Progenitor cell of endocrine pancreas (in vitro differentiated cells): ENCODE measurements around the gene RAI1. TPM values are rescaled to one million over a fixed set of nuclear protein-coding genes. Genes with fewer than 3 reads are reported as not detected.
"Not testable (repeated sequence)": the region's sequence is repeated elsewhere in the genome, so short reads cannot be mapped to it uniquely, and the experiment has no call there.

Source experiments
- DNase-seq: peaks from one replicate; pipeline ENCODE4 v3.0.0; 2021; ENCODE audit warnings: low spot score; ENCODE audit not compliant: unreplicated experiment
- H3K27ac Mint-ChIP-seq: 2 replicates; pipeline ENCODE4 v1.8.0; 2021; ENCODE audit warnings: mild to moderate bottlenecking, moderate library complexity, mixed read lengths
- H3K27me3 Mint-ChIP-seq: 2 replicates; pipeline ENCODE4 v1.8.0; 2021; ENCODE audit warnings: mixed read lengths
- H3K36me3 Mint-ChIP-seq: 2 replicates; pipeline ENCODE4 v1.8.0; 2022; ENCODE audit warnings: mixed read lengths; ENCODE audit not compliant: insufficient read depth
- H3K4me1 Mint-ChIP-seq: 2 replicates; pipeline ENCODE4 v1.8.0; 2021; ENCODE audit warnings: low read depth, mixed read lengths
- H3K4me3 Mint-ChIP-seq: 2 replicates; pipeline ENCODE4 v1.8.0; 2021; ENCODE audit warnings: low read depth, mild to moderate bottlenecking, moderate library complexity, mixed read lengths
- H3K9me3 Mint-ChIP-seq: 2 replicates; pipeline ENCODE4 v1.8.0; 2021; ENCODE audit warnings: low read depth, mixed read lengths
- total RNA-seq: library from RNA; stranded (reverse); gene quantifications from 2 replicates; pipeline ENCODE4 v1.2.1, GENCODE V29; 2021
- TF ChIP-seq, protein P1 (sequence below): fragments of 200-600 bp; sonication (generic); IDR thresholded peaks from one replicate; pipeline ENCODE4 v1.5.0; 2021; ENCODE audit warnings: antibody characterized with exemption, mild to moderate bottlenecking; ENCODE audit not compliant: unreplicated experiment

Gene RAI1
- total RNA-seq, 1 donor from 2014 or later, result 75.0 TPM

DNA sequence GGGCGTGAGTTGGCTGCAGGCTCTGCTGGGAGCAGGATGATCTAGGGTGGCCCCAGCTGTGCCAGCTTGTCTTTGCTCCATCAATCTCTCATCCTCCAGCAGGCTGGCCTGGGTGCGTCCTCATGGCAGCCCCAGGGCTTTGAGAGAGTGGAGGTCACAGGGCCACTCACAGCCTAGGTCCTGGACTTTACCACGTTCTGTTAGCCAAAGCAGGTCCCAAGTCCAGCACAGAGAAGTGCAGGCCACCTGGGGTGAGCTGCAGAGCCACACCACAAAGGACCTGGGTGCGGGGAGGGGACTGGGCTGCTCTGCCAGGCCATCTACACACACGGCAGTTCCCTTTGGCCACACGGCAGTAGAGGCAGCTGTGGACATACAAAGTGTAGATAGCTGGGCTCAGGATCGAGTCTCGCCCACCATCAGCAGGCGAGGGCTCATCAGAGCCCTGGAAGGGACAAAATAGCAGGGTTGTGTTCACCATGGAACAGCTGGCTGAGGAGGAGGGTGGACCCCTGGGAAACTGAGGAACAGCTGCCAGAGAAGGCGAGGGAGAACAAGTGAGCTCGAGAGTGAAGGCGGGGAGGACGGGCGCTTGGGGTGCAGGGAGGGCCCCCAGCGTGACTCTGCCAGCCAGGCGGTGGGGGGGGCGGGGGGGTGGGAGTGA lies 125.5 kb downstream of the RAI1 start:
- Mint-ChIP-seq H3K36me3 (peaks cover 18% of the 10 kb centered on the region), H3K27me3 (peaks cover 3% of the 10 kb centered on the region), H3K4me1 (peaks cover 8% of the 10 kb centered on the region), H3K4me3 (no peak overlapping the region), H3K27ac (peak overlapping the region; percentile 86), H3K9me3 (no peaks in the 10 kb centered on the region)
- no peak for DNase-seq
- TF ChIP-seq, protein P1, sequence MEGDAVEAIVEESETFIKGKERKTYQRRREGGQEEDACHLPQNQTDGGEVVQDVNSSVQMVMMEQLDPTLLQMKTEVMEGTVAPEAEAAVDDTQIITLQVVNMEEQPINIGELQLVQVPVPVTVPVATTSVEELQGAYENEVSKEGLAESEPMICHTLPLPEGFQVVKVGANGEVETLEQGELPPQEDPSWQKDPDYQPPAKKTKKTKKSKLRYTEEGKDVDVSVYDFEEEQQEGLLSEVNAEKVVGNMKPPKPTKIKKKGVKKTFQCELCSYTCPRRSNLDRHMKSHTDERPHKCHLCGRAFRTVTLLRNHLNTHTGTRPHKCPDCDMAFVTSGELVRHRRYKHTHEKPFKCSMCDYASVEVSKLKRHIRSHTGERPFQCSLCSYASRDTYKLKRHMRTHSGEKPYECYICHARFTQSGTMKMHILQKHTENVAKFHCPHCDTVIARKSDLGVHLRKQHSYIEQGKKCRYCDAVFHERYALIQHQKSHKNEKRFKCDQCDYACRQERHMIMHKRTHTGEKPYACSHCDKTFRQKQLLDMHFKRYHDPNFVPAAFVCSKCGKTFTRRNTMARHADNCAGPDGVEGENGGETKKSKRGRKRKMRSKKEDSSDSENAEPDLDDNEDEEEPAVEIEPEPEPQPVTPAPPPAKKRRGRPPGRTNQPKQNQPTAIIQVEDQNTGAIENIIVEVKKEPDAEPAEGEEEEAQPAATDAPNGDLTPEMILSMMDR, result no peak

DNA sequence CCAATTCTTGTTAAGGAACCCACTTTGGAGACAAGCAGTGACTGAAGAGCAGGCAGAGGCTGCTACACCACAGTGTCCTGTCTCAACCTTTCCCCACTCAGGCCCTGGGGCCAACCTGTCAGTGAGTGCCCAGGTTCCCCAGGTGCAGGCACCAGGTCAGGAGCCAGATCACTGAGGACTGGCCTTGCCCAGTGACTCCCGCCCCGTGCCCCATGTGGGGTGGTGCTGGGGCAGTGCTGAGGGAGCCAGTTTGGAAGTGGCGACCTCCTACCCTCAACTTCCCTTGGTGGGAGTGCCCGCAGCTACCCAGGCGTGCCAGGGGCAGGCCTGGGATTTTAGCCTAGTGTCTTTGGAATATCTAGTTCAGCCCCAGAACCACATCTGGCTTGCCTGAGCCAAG lies 126.2 kb downstream of the RAI1 start:
- peaks cover 3% of the 10 kb centered on the region for H3K27me3 Mint-ChIP-seq
- no peak overlapping the region for H3K4me3 Mint-ChIP-seq
- DNase-seq, result no peak
- H3K4me1 Mint-ChIP-seq, result peaks cover 13% of the 10 kb centered on the region
- H3K9me3 Mint-ChIP-seq, result no peaks in the 10 kb centered on the region
- TF ChIP-seq, protein P1, result no peak
- H3K36me3 Mint-ChIP-seq, result peaks cover 18% of the 10 kb centered on the region
- no peak overlapping the region for H3K27ac Mint-ChIP-seq

DNA sequence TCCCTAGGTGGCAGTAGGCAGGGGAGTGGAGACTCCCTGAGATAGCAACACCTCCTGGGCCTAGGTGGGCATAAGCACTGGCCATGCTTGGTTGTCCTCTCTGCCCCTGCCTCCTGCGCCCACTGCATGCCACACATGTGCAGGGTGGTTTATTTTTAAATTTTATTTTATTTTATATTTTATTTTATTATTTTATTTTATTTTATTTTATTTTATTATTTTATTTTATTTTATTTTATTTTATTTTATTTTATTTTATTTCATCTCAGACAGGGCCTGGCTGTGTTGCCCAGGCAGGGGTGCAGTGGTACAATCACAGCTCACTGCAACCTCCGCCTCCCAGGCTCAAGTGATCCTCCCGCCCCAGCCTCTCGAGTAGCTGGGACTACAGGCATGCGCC lies 126.9 kb downstream of the RAI1 start:
- Mint-ChIP-seq H3K4me1 (peaks cover 13% of the 10 kb centered on the region), H3K36me3 (peaks cover 18% of the 10 kb centered on the region)
- not testable (repeated sequence) for H3K4me3 Mint-ChIP-seq, H3K27ac Mint-ChIP-seq, H3K9me3 Mint-ChIP-seq, H3K27me3 Mint-ChIP-seq, DNase-seq

DNA sequence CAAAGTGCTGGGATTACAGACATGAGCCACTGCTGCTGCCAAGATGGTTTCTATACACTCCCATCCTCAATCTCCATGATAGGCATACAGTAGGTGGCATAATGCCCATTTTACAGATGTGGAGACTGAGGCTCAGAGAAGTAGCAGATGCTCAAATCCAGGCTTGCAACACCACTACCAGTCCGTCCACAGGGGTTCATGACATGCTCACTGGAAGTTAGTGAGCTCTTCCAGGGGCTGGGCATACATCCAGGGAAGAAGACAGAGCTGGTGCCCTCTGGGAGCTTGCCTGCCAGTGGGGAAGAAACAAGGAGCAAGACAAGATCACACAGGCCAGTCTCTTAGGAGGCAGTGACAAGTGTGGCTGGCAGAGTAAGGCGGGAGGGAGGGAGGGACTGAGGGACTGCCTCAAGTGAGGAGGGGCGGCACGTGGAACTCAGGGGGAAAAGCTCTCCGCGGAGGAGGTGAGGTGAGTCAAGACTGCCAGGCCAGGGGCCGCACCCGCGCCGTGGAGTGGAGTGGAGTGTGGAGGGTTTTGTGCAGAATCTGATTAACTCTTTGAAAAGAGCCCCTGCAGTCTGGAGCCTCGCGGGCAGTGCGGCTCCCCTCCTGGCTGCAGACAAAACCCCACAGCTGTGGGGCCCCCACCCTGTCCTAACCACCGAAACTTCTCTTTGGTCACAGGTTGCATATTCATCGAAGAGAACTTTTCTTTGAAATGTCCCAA lies 127.6 kb downstream of the RAI1 start:
- H3K4me1 Mint-ChIP-seq, result peaks cover 13% of the 10 kb centered on the region
- H3K36me3 Mint-ChIP-seq, result peaks cover 16% of the 10 kb centered on the region
- no peak for DNase-seq
- no peaks in the 10 kb centered on the region for H3K9me3 Mint-ChIP-seq
- H3K4me3 Mint-ChIP-seq, result no peak overlapping the region
- peaks cover 3% of the 10 kb centered on the region for H3K27me3 Mint-ChIP-seq
- H3K27ac Mint-ChIP-seq, result peak overlapping the region; percentile 68
- TF ChIP-seq, protein P1, result no peak

DNA sequence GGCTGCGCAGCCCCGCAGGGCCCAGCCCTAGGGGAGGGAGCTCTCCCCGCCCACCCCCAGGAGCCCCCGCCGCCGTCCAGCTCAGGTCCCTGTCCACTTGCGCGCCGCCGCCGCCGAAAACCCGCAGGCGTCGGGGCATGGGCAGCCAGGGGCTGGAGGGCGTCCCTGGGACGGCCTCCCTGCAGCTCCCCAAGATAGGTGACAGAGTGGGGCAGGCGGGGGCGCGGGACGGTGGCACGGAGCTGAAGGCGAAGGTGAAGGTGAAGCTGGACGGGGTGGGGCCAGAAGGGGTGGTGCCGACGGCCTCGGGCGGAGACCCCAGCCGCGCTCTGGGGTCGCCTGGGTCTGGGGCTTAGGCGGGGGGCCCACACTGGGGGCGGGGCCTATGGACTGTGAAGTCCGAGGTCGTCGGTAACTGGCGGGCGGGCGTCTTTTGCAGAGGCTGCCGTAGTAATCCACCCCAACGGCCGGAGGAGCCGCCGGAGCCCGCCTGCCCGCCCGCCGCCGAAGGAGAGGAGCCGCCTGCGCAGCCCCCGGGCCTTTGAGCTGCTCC lies 128.3 kb downstream of the RAI1 start:
- Mint-ChIP-seq H3K27me3 (peaks cover 3% of the 10 kb centered on the region), H3K9me3 (no peaks in the 10 kb centered on the region), H3K4me3 (no peak overlapping the region), H3K36me3 (peaks cover 11% of the 10 kb centered on the region), H3K4me1 (peaks cover 13% of the 10 kb centered on the region), H3K27ac (no peak overlapping the region)
- TF ChIP-seq, protein P1, result no peak
- no peak for DNase-seq
